GM10266 (cell line): Measurements from ENCODE around the gene ASPG.

ENCODE experiments used
- DNase-seq: peaks from one replicate; pipeline ENCODE4 v3.0.0; 2012; ENCODE audit errors: extremely low spot score
- TF ChIP-seq, protein P1 (sequence below): IDR thresholded peaks from 2 replicates; pipeline ENCODE4 v1.5.1; 2012; ENCODE audit warnings: mild to moderate bottlenecking, low read depth; ENCODE audit not compliant: control insufficient read depth, insufficient read depth; ENCODE audit errors: missing control alignments

ASPG gene

DNA sequence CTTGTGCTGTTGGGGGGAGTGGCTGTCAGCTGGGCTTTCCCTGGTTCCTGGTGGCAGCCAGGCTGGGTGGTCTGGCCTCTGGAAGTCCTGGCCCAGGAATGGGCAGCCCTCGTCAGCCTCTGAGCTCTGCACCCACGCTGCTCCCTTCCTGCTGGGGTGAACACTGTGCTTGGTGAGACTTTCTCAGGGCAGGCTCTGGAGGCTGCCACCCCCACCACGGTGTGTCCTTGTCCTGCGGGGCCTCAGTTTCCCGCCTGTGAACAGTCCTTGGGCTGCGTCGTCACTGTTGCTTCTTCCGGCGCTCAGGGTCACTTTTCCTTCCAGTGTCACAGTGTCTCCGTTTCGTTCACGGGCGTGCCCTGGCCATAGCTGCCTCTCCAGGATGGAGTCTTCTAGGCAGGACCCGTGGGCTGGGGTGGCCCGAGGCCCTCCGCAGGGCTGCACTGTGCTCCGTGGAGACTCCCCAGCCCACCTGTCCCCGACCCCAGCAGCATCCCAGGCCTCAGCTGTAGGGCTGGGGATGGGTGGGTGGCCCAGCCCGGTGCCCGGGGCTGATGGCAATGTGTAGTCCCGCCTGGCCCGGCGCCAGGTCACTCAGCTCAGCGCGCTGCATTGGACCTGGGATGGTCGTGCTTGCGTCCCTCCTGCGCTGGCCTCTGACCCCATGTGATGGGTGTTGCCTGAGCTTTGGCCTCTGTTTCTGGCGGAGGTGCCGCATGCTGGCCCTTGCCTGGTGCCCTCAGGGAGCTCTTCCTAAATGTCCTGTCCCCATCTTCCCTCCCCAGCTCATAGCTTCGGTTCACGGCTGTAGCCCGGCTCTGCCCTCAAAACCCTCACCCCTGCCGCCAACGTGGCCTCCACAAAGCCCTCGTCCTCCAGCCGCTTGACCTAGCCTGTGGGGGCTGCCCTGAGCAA is 59.7 kb downstream of the ASPG start:
- DNase-seq, result no peak
- TF ChIP-seq, protein P1, sequence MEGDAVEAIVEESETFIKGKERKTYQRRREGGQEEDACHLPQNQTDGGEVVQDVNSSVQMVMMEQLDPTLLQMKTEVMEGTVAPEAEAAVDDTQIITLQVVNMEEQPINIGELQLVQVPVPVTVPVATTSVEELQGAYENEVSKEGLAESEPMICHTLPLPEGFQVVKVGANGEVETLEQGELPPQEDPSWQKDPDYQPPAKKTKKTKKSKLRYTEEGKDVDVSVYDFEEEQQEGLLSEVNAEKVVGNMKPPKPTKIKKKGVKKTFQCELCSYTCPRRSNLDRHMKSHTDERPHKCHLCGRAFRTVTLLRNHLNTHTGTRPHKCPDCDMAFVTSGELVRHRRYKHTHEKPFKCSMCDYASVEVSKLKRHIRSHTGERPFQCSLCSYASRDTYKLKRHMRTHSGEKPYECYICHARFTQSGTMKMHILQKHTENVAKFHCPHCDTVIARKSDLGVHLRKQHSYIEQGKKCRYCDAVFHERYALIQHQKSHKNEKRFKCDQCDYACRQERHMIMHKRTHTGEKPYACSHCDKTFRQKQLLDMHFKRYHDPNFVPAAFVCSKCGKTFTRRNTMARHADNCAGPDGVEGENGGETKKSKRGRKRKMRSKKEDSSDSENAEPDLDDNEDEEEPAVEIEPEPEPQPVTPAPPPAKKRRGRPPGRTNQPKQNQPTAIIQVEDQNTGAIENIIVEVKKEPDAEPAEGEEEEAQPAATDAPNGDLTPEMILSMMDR, result no peak

DNA sequence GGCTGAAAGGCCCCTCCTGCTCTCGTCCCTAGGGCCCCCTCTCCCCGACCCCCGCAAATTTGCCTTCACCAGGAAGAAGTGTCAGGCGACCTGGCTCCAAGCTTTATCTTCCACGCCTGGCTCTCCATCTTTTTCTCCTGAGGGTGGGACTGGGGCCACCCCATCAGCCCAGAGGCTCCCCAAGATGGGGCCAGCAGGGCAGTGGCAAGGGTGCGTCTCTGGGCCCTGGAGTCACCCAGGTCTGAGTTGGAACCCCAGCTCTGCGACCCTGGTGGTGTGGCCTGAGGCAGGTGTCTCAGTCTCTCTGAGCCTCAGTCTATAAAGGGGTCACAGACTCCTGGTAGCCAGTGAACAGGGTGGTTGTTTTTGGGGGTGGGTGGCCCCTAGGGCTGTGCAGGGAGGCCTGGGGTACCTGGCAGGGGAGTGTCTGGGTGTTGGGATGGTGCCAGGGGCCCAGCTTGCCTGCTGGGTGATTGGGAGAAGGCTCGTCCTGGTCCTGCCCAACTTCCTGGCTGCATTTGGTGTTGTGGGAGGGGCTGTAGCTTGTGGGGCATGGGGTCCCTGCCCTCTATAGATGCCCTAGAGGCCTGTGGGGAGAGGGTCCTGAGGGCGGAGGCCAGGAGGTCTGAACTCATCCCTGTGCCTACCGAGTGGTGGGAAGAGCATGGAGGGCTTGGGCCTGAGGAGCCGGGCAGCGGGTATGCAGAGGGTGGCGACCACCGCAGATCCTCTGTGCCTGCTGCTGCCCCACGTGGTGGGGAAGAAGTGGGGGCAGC is 60.5 kb downstream of the ASPG start:
- TF ChIP-seq, protein P1, result no peak
- no peak for DNase-seq

DNA sequence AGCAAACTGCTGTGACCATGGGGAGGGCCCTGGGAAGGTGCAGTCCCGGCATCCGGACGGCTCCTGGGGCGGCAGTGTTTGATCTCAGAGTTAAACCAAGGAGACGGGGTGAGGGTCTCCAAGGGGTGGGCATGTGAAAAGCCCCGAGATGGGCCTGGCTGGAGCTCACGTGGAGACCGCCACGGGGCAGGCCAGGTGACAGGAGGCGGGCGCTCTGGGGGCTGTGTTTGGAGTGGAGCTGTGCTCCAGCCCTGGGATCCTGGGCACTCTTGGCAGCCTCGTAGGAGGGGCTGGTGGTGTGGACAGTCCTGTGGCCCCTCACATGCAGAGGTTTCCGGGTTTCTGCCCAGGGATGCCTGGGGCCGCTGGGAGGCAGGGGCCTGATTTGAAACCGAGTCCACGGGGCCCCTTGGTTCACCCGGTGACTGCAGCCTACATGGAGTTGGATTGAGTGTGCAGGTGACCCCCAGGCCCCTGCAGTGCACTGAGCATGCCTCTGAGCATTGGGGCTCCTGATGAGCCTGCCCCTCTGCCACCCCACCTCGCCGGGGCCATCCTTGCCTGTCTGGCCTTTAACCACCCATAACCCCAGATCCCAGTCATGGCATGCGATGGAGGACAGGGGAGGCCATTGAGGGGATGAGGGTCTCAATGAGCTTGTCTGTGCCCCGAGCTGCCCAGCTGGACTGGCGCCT is 61.3 kb downstream of the ASPG start:
- TF ChIP-seq, protein P1, result no peak
- no peak for DNase-seq

DNA sequence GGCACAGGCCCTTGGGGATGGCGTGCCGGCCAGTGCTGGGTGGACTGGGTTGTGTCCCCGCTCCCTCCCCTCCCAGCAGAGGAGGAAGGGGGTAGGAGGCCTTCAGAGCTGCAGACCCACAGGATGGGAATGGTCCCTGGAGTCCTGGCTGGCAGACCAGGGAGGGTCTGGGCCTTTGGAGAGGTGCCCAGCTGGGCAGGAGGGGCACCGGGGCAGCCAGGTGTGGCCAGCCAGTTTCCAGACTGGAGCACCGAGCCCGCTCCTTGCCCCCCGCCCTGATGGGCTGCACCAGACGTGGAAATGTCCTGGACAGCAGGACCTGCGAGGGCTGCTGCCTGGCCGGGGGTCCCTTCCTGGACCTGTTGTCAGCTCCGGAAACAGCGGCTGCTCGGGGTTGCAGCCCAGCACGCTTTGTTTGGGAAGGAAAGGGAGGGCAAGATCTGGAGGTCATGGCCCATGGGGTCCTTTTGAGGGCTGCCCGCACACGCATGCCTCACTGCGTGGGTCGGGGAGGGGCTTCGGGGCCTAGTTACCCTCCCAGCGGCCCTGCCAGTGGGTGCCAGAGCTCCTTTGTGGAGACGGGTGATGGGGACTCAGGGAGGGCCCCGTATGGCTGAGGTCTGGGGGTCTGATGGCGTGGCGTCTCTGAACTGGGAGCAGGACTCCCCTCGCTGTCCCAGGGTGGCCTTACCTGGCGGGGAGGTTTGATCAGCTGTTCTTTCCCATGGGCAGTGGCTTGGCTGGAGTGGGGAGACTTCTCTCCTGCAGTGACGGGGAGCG is 62.0 kb downstream of the ASPG start:
- TF ChIP-seq, protein P1, result no peak
- no peak for DNase-seq

DNA sequence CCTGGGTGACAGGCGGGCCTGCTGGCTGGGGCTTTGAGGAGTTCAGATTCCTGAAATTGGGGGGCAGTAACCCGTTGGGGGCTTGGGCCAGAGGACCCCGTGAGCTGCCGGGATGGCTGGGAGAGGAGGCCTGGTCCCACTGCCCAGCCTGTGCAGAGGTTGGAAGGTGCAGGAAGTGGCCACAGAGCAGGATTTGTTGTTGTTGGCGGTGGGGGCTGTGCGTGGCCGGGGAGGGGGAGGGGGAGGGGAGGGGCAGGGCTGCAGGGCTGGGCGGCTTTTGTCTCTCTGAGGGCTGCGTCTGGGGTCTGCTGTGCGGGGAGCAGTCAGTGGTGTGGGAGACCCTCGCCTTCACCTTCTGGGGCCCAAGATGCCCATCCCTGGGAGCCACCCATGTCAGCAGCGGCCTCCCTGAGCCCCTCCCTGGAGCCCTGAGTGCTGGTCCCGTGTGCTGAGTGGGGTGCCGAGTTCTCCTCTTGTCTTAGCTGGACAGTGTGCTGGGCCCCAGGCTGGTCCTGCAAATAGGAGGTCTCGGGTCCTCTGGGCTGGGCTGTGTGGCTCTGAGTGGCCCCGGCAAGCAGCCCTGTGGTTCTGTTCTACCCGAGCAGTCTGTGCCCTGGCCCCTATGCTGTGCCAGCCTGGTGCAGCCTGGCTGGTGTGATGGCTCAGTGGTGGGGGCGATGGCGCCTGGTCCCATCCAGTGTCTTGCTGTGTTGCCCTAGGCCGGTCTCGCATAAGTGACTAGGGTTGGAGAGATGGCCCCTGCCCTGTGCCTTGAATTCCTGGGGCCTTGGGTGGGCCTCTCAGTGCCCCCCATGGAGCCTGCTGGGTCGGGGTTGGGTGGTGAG is 63.2 kb downstream of the ASPG start:
- TF ChIP-seq, protein P1, result no peak
- no peak for DNase-seq

DNA sequence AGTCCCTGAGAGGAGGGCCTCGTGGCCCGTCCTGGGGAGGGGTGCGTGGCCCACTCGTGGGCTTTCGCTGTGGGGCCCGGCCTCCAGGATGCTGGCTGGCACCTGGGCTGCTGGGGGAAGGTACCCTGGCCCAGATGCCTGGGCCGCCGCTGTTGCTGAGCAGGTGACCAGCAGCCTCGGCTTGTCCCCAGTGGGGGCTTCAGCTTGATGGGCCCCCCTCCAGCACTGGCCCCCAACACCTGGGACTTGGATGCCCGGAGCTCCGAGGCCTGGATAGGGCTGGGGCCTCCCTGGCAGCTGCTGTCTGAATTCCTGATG is 63.7 kb downstream of the ASPG start:
- TF ChIP-seq, protein P1, result no peak
- DNase-seq, result no peak
